ENCODE data around the gene MYO1B.

DNA sequence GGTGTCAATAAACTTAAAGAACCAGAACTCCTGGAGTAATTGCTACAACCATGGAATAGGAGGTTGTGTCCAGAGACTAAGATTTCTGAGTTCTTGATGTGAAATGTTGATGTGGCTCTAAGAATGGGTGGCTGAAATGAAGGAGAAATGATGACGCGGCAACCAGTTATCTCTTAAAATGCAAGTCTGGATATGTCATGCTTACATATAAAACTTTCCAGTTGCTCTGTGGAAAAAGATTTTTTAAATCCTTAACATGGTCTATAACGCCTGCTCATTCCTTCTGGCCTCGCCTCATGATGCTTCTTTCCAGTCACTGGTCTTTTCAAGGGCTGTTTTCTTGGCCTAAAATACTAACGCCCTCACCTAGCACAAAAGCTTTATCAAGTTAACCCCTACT is 23.5 kb upstream of the MYO1B start:
- TF ChIP-seq, protein P1, sequence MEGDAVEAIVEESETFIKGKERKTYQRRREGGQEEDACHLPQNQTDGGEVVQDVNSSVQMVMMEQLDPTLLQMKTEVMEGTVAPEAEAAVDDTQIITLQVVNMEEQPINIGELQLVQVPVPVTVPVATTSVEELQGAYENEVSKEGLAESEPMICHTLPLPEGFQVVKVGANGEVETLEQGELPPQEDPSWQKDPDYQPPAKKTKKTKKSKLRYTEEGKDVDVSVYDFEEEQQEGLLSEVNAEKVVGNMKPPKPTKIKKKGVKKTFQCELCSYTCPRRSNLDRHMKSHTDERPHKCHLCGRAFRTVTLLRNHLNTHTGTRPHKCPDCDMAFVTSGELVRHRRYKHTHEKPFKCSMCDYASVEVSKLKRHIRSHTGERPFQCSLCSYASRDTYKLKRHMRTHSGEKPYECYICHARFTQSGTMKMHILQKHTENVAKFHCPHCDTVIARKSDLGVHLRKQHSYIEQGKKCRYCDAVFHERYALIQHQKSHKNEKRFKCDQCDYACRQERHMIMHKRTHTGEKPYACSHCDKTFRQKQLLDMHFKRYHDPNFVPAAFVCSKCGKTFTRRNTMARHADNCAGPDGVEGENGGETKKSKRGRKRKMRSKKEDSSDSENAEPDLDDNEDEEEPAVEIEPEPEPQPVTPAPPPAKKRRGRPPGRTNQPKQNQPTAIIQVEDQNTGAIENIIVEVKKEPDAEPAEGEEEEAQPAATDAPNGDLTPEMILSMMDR (conservative IDR thresholded peaks at IDR 0.05; ENCODE audit: low read depth, low read length): no peak
- TF ChIP-seq CEBPB (IDR thresholded peaks at IDR 0.05; ENCODE audit: low read depth, low read length): no peak
- no peak for TF ChIP-seq POLR2A (IDR thresholded peaks at IDR 0.05; ENCODE audit: low read depth, low read length)
- TF ChIP-seq, protein P2, sequence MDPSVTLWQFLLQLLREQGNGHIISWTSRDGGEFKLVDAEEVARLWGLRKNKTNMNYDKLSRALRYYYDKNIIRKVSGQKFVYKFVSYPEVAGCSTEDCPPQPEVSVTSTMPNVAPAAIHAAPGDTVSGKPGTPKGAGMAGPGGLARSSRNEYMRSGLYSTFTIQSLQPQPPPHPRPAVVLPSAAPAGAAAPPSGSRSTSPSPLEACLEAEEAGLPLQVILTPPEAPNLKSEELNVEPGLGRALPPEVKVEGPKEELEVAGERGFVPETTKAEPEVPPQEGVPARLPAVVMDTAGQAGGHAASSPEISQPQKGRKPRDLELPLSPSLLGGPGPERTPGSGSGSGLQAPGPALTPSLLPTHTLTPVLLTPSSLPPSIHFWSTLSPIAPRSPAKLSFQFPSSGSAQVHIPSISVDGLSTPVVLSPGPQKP (IDR thresholded peaks at IDR 0.05; ENCODE audit: borderline replicate concordance, low read depth, low read length): no peak
- no peak for TF ChIP-seq BHLHE40 (IDR thresholded peaks at IDR 0.05; ENCODE audit: low read depth, low read length)
- TF ChIP-seq, protein P3, sequence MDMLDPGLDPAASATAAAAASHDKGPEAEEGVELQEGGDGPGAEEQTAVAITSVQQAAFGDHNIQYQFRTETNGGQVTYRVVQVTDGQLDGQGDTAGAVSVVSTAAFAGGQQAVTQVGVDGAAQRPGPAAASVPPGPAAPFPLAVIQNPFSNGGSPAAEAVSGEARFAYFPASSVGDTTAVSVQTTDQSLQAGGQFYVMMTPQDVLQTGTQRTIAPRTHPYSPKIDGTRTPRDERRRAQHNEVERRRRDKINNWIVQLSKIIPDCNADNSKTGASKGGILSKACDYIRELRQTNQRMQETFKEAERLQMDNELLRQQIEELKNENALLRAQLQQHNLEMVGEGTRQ (IDR thresholded peaks at IDR 0.05; ENCODE audit: low read depth, low read length): no peak
- no peak for TF ChIP-seq SMC3 (IDR thresholded peaks at IDR 0.05; ENCODE audit: low read depth, low read length)
- TF ChIP-seq RAD21 (IDR thresholded peaks at IDR 0.05; ENCODE audit: low read length): no peak
- peak; percentile 49; the same call in 1 of the 2 replicates for TF ChIP-seq MAFK (IDR thresholded peaks at IDR 0.05; ENCODE audit: low read depth, low read length)
- TF ChIP-seq RCOR1 (IDR thresholded peaks at IDR 0.05; ENCODE audit: insufficient replicate concordance, low read length): no peak
- no peak for TF ChIP-seq FOS (IDR thresholded peaks at IDR 0.05; ENCODE audit: low read depth, low read length)

Measured in IMR-90 (cell line).